ENCODE data around the gene ATG7. TPM values are rescaled to one million over a fixed set of nuclear protein-coding genes. Genes with fewer than 3 reads are reported as not detected.

Gene ATG7
- total RNA-seq, 1 experiment from 2014 or later = 56.1 TPM

DNA sequence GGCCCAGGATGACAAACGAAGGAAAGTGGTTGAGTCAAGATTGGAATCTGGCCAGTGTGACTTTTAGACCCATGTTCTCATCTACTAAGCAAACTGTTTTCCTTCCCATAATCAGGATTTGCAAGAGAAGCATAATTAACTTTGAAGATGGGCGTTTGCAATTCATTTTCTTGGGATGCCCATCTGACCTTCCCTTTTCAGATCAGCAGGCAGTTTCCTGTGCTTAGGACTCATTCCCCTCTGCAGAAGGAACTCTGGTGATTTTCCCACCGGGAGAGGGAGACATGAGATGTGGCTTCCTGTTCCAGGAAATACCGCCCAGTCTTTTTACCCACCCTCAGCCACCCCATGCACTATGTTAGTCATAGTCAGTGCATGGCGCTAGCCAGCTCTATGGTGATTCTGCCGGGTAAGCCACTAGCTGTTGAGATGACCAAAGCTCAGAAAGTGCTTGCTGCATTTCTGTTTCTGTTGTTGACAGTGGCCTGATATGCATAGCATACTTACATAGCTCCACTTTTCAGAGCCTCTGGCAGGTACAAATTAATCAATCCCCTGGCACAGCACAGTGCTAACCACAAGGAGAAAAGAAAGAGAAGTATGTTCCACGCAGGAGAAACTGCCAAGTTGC lies 242.1 kb downstream of the ATG7 start:
- Histone ChIP-seq H3K4me2 (no peak overlapping the region), H3K36me3 (ENCODE audit: low read depth) (no peaks in the 10 kb centered on the region), H2AFZ (no peak overlapping the region), H3K27ac (no peak overlapping the region), H3K27me3 (ENCODE audit: insufficient read depth, low read depth) (no peaks in the 10 kb centered on the region), H3K79me2 (ENCODE audit: low read depth) (no peaks in the 10 kb centered on the region), H3F3A (ENCODE audit: insufficient read depth, low read depth) (no peaks in the 10 kb centered on the region), H3K4me3 (no peak overlapping the region), H3K9me2 (ENCODE audit: insufficient read depth) (no peaks in the 10 kb centered on the region), H3K9me3 (ENCODE audit: insufficient read depth, low read depth) (no peaks in the 10 kb centered on the region), H4K20me1 (ENCODE audit: insufficient read depth) (no peaks in the 10 kb centered on the region), H3K4me1 (replicated peaks; ENCODE audit: insufficient read depth) (peaks cover 7% of the 10 kb centered on the region)
- ChIA-PET POLR2A (ENCODE audit: unreplicated experiment) (no interaction called here), CTCF (interaction anchor here (0.6 to 0.7 kb wide), 4 partner anchors 56 to 223 kb away, joined by 3 to 8 read pairs (median 6); no protein-coding TSS in a partner anchor)
- BruUV-seq (replicated peaks) = no TSS peak
- TF ChIP-seq, protein P1, sequence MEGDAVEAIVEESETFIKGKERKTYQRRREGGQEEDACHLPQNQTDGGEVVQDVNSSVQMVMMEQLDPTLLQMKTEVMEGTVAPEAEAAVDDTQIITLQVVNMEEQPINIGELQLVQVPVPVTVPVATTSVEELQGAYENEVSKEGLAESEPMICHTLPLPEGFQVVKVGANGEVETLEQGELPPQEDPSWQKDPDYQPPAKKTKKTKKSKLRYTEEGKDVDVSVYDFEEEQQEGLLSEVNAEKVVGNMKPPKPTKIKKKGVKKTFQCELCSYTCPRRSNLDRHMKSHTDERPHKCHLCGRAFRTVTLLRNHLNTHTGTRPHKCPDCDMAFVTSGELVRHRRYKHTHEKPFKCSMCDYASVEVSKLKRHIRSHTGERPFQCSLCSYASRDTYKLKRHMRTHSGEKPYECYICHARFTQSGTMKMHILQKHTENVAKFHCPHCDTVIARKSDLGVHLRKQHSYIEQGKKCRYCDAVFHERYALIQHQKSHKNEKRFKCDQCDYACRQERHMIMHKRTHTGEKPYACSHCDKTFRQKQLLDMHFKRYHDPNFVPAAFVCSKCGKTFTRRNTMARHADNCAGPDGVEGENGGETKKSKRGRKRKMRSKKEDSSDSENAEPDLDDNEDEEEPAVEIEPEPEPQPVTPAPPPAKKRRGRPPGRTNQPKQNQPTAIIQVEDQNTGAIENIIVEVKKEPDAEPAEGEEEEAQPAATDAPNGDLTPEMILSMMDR (conservative IDR thresholded peaks at IDR 0.05) = no peak
- no peak for TF ChIP-seq EZH2 (IDR thresholded peaks at IDR 0.05; ENCODE audit: low read depth)
- intact Hi-C loops (cut with micrococcal nuclease; ENCODE audit: unreplicated experiment) = no loop called here
- DNase-seq = peak in 1 of 2 experiments; percentile 13

DNA sequence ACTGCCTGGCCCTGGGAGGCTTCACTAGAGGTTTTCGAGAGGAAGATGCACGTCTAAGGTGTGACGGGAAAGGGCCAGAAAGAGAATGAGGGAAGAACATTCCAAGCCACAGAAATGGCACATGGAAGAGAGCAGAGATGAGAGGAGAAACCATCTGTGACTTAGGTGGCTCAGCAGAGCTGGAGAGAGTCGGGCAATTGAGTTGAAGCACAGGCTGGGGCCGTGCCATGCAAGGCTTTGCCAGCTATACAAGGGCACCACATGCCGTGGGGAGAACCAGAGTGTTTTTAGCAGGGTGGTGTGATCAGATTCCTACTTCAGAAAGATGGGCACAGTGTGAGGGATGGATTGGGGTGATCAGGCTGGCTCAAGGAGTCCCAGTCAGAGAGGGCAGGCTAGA lies 245.4 kb downstream of the ATG7 start:
- DNase-seq = no peak
- Histone ChIP-seq H4K20me1 (ENCODE audit: insufficient read depth) (no peaks in the 10 kb centered on the region), H3K27me3 (ENCODE audit: insufficient read depth, low read depth) (no peaks in the 10 kb centered on the region), H3K4me2 (no peak overlapping the region), H3K36me3 (ENCODE audit: low read depth) (no peaks in the 10 kb centered on the region), H3K4me1 (replicated peaks; ENCODE audit: insufficient read depth) (no peaks in the 10 kb centered on the region), H3K79me2 (ENCODE audit: low read depth) (no peaks in the 10 kb centered on the region), H3K9me3 (ENCODE audit: insufficient read depth, low read depth) (no peaks in the 10 kb centered on the region), H3F3A (ENCODE audit: insufficient read depth, low read depth) (no peaks in the 10 kb centered on the region), H3K9me2 (ENCODE audit: insufficient read depth) (no peaks in the 10 kb centered on the region), H2AFZ (no peak overlapping the region), H3K27ac (no peak overlapping the region), H3K4me3 (no peak overlapping the region)
- TF ChIP-seq, protein P1 (conservative IDR thresholded peaks at IDR 0.05) = no peak
- no peak for TF ChIP-seq EZH2 (IDR thresholded peaks at IDR 0.05; ENCODE audit: low read depth)
- intact Hi-C loops (cut with micrococcal nuclease; ENCODE audit: unreplicated experiment) = no loop called here
- BruUV-seq (replicated peaks) = no TSS peak
- ChIA-PET CTCF (no interaction called here), POLR2A (ENCODE audit: unreplicated experiment) (no interaction called here)

DNA sequence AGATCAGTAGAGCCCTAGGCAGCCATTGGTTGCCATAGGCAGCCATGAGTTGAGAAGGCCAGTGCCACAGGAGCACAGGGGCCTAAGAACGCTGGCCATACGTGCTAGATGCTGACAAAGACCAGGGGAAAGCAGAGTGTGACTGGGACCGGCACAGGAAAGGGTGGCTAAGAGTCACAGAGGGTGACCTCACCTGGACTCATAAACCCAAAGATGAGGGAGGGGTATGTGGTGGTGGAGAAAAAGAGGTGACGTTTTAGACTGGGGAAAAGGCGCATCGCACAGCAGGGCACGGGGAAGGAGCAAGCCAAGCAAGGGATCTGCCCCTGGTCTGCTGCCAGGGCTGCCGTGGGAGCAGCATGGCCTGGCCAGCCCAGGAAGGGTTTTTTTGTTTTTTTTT lies 249.0 kb downstream of the ATG7 start:
- Histone ChIP-seq H3K79me2 (ENCODE audit: low read depth) (no peaks in the 10 kb centered on the region), H3F3A (ENCODE audit: insufficient read depth, low read depth) (no peaks in the 10 kb centered on the region; the same call in 1 of the 2 replicates), H3K4me1 (replicated peaks; ENCODE audit: insufficient read depth) (no peaks in the 10 kb centered on the region), H3K27me3 (ENCODE audit: insufficient read depth, low read depth) (no peaks in the 10 kb centered on the region), H3K4me2 (no peak overlapping the region), H3K9me2 (ENCODE audit: insufficient read depth) (no peaks in the 10 kb centered on the region), H3K27ac (no peak overlapping the region), H4K20me1 (ENCODE audit: insufficient read depth) (no peaks in the 10 kb centered on the region), H2AFZ (no peak overlapping the region), H3K36me3 (ENCODE audit: low read depth) (no peaks in the 10 kb centered on the region), H3K4me3 (no peak overlapping the region), H3K9me3 (ENCODE audit: insufficient read depth, low read depth) (no peaks in the 10 kb centered on the region)
- intact Hi-C loops (cut with micrococcal nuclease; ENCODE audit: unreplicated experiment) = no loop called here
- BruUV-seq (replicated peaks) = no TSS peak
- ChIA-PET CTCF (no interaction called here), POLR2A (ENCODE audit: unreplicated experiment) (no interaction called here)
- no peak for DNase-seq
- TF ChIP-seq EZH2 (IDR thresholded peaks at IDR 0.05; ENCODE audit: low read depth) = no peak
- TF ChIP-seq, protein P1 (conservative IDR thresholded peaks at IDR 0.05) = no peak

All from PC-9 (cell line).